ENCODE data around the gene PRMT2. TPM values are rescaled to one million over a fixed set of nuclear protein-coding genes. Genes with fewer than 3 reads are reported as not detected.
A peak's percentile ranks its signal among the peaks of the same experiment; 100 is the strongest.

PRMT2 gene
- total and polyA plus RNA-seq, 2 donors (not counting 1 experiment from before 2014, with no cell fraction given), result 80.1 to 102 TPM

DNA sequence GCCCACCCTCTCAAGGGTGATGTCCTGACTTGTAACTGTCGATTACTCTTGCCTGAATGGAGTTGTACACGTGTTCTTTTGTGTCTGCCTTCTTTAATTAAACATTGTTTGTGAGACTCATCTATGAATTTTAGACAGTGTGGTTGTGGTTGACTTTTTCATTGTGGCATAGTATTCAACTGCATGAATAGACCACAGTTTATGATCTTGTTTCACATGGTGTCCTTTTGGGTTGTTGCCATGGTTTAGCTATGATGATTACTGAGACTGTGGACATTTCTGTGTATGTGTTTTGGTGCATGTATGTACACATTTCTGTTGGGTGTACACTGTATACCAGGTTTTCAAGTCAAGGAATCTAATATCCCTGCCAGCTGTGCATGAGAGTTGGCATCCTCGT lies 30.1 kb downstream of the PRMT2 start:
- intact Hi-C loops (cut with micrococcal nuclease), result no loop called here
- CTCF ChIA-PET, result no interaction called here

DNA sequence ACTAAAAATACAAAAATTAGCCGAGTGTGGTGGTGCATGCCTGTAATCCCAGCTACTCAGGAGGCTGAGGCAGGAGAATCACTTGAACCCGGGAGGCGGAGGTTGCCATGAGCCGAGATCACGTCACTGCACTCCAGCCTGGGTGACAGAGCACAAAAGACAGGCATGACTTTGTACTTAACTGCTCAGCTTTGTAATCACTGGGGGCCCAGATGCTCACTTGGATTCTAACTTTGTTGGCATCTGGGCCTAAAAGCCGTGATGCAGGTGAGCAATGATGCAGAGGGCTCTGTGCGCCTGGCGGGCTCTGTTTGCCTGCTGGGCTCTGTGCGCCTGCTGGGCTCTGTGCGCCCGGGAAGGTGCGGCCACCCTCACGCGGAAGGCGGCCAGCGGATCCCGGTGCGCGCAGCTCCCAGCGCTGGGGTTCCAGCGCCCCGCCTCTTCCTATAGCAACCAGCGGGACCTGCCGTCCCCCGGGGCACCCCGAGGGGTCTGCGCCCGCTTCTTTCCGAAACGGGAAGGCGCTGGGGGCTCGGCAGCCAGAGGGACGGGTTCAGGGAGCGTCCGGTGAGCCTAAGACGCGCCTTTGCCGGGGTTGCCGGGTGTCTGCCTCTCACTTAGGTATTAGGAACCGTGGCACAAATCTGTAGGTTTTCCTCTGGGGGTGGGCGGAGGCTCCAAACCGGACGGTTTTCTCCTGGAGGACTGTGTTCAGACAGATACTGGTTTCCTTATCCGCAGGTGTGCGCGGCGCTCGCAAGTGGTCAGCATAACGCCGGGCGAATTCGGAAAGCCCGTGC lies 31.7 kb downstream of the PRMT2 start:
- TF ChIP-seq, protein P1, sequence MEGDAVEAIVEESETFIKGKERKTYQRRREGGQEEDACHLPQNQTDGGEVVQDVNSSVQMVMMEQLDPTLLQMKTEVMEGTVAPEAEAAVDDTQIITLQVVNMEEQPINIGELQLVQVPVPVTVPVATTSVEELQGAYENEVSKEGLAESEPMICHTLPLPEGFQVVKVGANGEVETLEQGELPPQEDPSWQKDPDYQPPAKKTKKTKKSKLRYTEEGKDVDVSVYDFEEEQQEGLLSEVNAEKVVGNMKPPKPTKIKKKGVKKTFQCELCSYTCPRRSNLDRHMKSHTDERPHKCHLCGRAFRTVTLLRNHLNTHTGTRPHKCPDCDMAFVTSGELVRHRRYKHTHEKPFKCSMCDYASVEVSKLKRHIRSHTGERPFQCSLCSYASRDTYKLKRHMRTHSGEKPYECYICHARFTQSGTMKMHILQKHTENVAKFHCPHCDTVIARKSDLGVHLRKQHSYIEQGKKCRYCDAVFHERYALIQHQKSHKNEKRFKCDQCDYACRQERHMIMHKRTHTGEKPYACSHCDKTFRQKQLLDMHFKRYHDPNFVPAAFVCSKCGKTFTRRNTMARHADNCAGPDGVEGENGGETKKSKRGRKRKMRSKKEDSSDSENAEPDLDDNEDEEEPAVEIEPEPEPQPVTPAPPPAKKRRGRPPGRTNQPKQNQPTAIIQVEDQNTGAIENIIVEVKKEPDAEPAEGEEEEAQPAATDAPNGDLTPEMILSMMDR (IDR thresholded peaks at IDR 0.05), result no peak
- no peak for TF ChIP-seq EZH2 (IDR thresholded peaks at IDR 0.05; ENCODE audit: borderline replicate concordance, insufficient read depth, low read depth, low read length, poor library complexity, severe bottlenecking)
- intact Hi-C loops (cut with micrococcal nuclease), result no loop called here
- Histone ChIP-seq H4K20me1 (ENCODE audit: control insufficient read depth, insufficient read depth, low read length, poor library complexity, severe bottlenecking) (no peaks in the 10 kb centered on the region), H3K4me1 (ENCODE audit: control insufficient read depth in 2 of 2, insufficient read depth in 2 of 2, low read length in 2 of 2) (peaks cover 14% of the 10 kb centered on the region in 2 donors), H3K9me3 (ENCODE audit: control extremely low read depth in 1 of 3, control insufficient read depth in 2 of 3, insufficient read depth in 1 of 3, low read length in 2 of 3) (peaks cover 0 to 14% (median 0%) of the 10 kb centered on the region in 3 donors), H3K79me2 (ENCODE audit: control insufficient read depth, insufficient read depth, low read length) (no peaks in the 10 kb centered on the region), H3K27me3 (replicated peaks in 1 of 4; ENCODE audit: control extremely low read depth in 1 of 4, control insufficient read depth in 3 of 4, insufficient read depth in 4 of 4, low read length in 3 of 4) (peaks cover 0 to 21% (median 11%) of the 10 kb centered on the region in 4 experiments), H3K27ac (ENCODE audit: low read length in 2 of 2) (no peak overlapping the region), H3K4me2 (replicated peaks; ENCODE audit: low read depth, low read length, poor library complexity, severe bottlenecking) (peak overlapping the region; percentile 76), H2AFZ (ENCODE audit: insufficient read depth, low read depth, low read length, poor library complexity, severe bottlenecking) (peak overlapping the region; percentile 49), H3K9ac (ENCODE audit: low read length) (peak overlapping the region; percentile 51), H3K36me3 (replicated peaks in 1 of 2; ENCODE audit: control extremely low read depth in 1 of 2, control insufficient read depth in 1 of 2, extremely low read depth in 1 of 2, insufficient read depth in 2 of 2, low read length in 1 of 2) (peaks cover 0 to 3% of the 10 kb centered on the region in 2 experiments), H3K4me3 (ENCODE audit: control extremely low read depth in 1 of 5, extremely low read depth in 1 of 5, insufficient read depth in 1 of 5, low read depth in 2 of 5, low read length in 4 of 5) (peak overlapping the region; percentile 34 to 57 (median 38))
- DNase-seq, result no peak
- ChIA-PET POLR2A (no interaction called here), CTCF (no interaction called here)
- no peak for ATAC-seq (ENCODE audit: low read depth)
- H3K9me3 Mint-ChIP-seq (ENCODE audit: insufficient read depth), result no peaks in the 10 kb centered on the region
- H3K27me3 Mint-ChIP-seq, result peaks cover 27% of the 10 kb centered on the region
- peak overlapping the region; percentile 78 for H3K4me3 Mint-ChIP-seq
- H3K27ac Mint-ChIP-seq, result no peak overlapping the region
- peaks cover 7% of the 10 kb centered on the region for H3K4me1 Mint-ChIP-seq
- WGBS (ENCODE audit: insufficient coverage), result 6% methylated on average over 50 of the region's 53 CpGs

More for the DNA sequence above, 30.1 kb downstream of the PRMT2 start:
- Histone ChIP-seq H3K36me3 (replicated peaks in 1 of 2; ENCODE audit: control extremely low read depth in 1 of 2, control insufficient read depth in 1 of 2, extremely low read depth in 1 of 2, insufficient read depth in 2 of 2, low read length in 1 of 2) (peaks cover 0 to 3% of the 10 kb centered on the region in 2 experiments), H4K20me1 (ENCODE audit: control insufficient read depth, insufficient read depth, low read length, poor library complexity, severe bottlenecking) (no peaks in the 10 kb centered on the region), H3K9ac (ENCODE audit: low read length) (no peak overlapping the region), H2AFZ (ENCODE audit: insufficient read depth, low read depth, low read length, poor library complexity, severe bottlenecking) (no peak overlapping the region), H3K27me3 (replicated peaks in 1 of 4; ENCODE audit: control extremely low read depth in 1 of 4, control insufficient read depth in 3 of 4, insufficient read depth in 4 of 4, low read length in 3 of 4) (peaks cover 0 to 21% (median 8%) of the 10 kb centered on the region in 4 experiments), H3K27ac (ENCODE audit: low read length in 2 of 2) (no peak overlapping the region), H3K4me1 (ENCODE audit: control insufficient read depth in 2 of 2, insufficient read depth in 2 of 2, low read length in 2 of 2) (peaks cover 14% of the 10 kb centered on the region in 2 donors), H3K9me3 (ENCODE audit: control extremely low read depth in 1 of 3, control insufficient read depth in 2 of 3, insufficient read depth in 1 of 3, low read length in 2 of 3) (peaks cover 0 to 19% (median 0%) of the 10 kb centered on the region in 3 donors), H3K4me3 (ENCODE audit: control extremely low read depth in 1 of 5, extremely low read depth in 1 of 5, insufficient read depth in 1 of 5, low read depth in 2 of 5, low read length in 4 of 5) (no peak overlapping the region), H3K79me2 (ENCODE audit: control insufficient read depth, insufficient read depth, low read length) (no peaks in the 10 kb centered on the region), H3K4me2 (replicated peaks; ENCODE audit: low read depth, low read length, poor library complexity, severe bottlenecking) (no peak overlapping the region)
- WGBS (ENCODE audit: insufficient coverage), result 83% methylated on average over 1 of the region's 3 CpGs
- TF ChIP-seq, protein P1 (IDR thresholded peaks at IDR 0.05), result no peak
- TF ChIP-seq EZH2 (IDR thresholded peaks at IDR 0.05; ENCODE audit: borderline replicate concordance, insufficient read depth, low read depth, low read length, poor library complexity, severe bottlenecking), result no peak
- Mint-ChIP-seq H3K9me3 (ENCODE audit: insufficient read depth) (no peaks in the 10 kb centered on the region), H3K27ac (no peak overlapping the region), H3K27me3 (peaks cover 14% of the 10 kb centered on the region), H3K4me3 (no peak overlapping the region), H3K4me1 (peaks cover 9% of the 10 kb centered on the region)
- ATAC-seq (ENCODE audit: low read depth) (no peak), DNase-seq (no peak)
- POLR2A ChIA-PET, result no interaction called here

Measured in B cell (primary cell).